Smooth muscle cell (in vitro differentiated cells): ENCODE measurements around the gene GSTO2. TPM values are rescaled to one million over a fixed set of nuclear protein-coding genes. Genes with fewer than 3 reads are reported as not detected.

Source experiments
- DNase-seq: peaks from one replicate; lab custom pipeline; 2025; ENCODE audit not compliant: unreplicated experiment; lab: John Stamatoyannopoulos, UW
- H2AFZ ChIP-seq: fragments of 200-600 bp; sonication (generic); 2 replicates; pipeline ENCODE4 v1.6.0; 2016; ENCODE audit warnings: antibody characterized with exemption, low read depth, mild to moderate bottlenecking
- H3F3A ChIP-seq: fragments of 200-600 bp; sonication (generic); 2 replicates; pipeline ENCODE4 v1.6.0; 2017; ENCODE audit warnings: antibody characterized with exemption, low read depth
- H3K27ac ChIP-seq: fragments of 200-600 bp; sonication (generic); 2 replicates; pipeline ENCODE4 v1.5.1; 2016; ENCODE audit warnings: low read depth, mild to moderate bottlenecking
- H3K27me3 ChIP-seq: fragments of 200-600 bp; sonication (generic); 2 replicates; pipeline ENCODE4 v1.6.1; 2016; ENCODE audit warnings: low read depth, mild to moderate bottlenecking
- H3K36me3 ChIP-seq: fragments of 200-600 bp; sonication (generic); 2 replicates; pipeline ENCODE4 v1.5.1; 2016; ENCODE audit warnings: low read depth
- H3K4me1 ChIP-seq: fragments of 200-600 bp; sonication (generic); 2 replicates; pipeline ENCODE4 v1.5.1; 2016; ENCODE audit warnings: low read depth
- H3K4me2 ChIP-seq: fragments of 200-600 bp; sonication (generic); 2 replicates; pipeline ENCODE4 v1.6.0; 2016; ENCODE audit warnings: mild to moderate bottlenecking
- H3K4me3 ChIP-seq: fragments of 200-600 bp; sonication (generic); 2 replicates; pipeline ENCODE4 v1.5.1; 2016; ENCODE audit warnings: mild to moderate bottlenecking
- H3K79me2 ChIP-seq: fragments of 200-600 bp; sonication (generic); 2 replicates; pipeline ENCODE4 v1.6.0; 2016; ENCODE audit warnings: low read depth, mild to moderate bottlenecking
- H3K9ac ChIP-seq: fragments of 200-600 bp; sonication (generic); 2 replicates; pipeline ENCODE4 v1.6.0; 2016; ENCODE audit warnings: low read depth
- H3K9me3 ChIP-seq: fragments of 200-600 bp; sonication (generic); replicated peaks from 2 replicates; pipeline ENCODE4 v1.5.1; 2016; ENCODE audit warnings: low read depth
- H4K20me1 ChIP-seq: fragments of 200-600 bp; sonication (generic); 2 replicates; pipeline ENCODE4 v1.6.0; 2016; ENCODE audit warnings: low read depth
- CTCF ChIP-seq: fragments of 200-600 bp; sonication (generic); IDR thresholded peaks from 2 replicates; pipeline ENCODE4 v1.5.1; 2017; ENCODE audit warnings: borderline replicate concordance, mild to moderate bottlenecking, antibody characterized with exemption; ENCODE audit not compliant: insufficient read depth, poor library complexity, severe bottlenecking
- WGBS: methylation state at CpG from one replicate; pipeline ENCODE4 v1.1.7; 2016; ENCODE audit warnings: low lambda C conversion rate; 5-methylcytosine and 5-hydroxymethylcytosine counted together
- polyA plus RNA-seq: library from polyadenylated mRNA; unstranded; fragments of >200 nt; fragmentation: Nextera tagmentation; extraction: Ambion mirVana; gene quantifications from 2 replicates; pipeline ENCODE4 v1.2.1, GENCODE V29; 2016
- total RNA-seq: library from RNA; depleted of rRNA; stranded (reverse); fragments of >200 nt; gene quantifications from 2 replicates; pipeline ENCODE4 v1.2.3, GENCODE V29; 2014

GSTO2 gene
- total and polyA plus RNA-seq, 2 experiments from 2014 or later = 2.1 to 3.7 TPM

- no peak for DNase-seq
- Histone ChIP-seq H3K79me2 (peaks cover 100% of the 10 kb centered on the region), H3K4me2 (no peak overlapping the region), H3K9me3 (no peaks in the 10 kb centered on the region), H3K27me3 (no peaks in the 10 kb centered on the region), H2AFZ (no peak overlapping the region), H3K27ac (peak overlapping the region; percentile 28), H3K4me1 (peaks cover 13% of the 10 kb centered on the region), H3K4me3 (no peak overlapping the region), H3K36me3 (no peaks in the 10 kb centered on the region), H3F3A (peaks cover 6% of the 10 kb centered on the region), H4K20me1 (peaks cover 100% of the 10 kb centered on the region), H3K9ac (no peak overlapping the region)
- no peak for TF ChIP-seq CTCF
- WGBS = 82% methylated on average over 7 of the region's 7 CpGs
These were observed 53.4 kb downstream of the GSTO2 start for GRCh38 chr10:104322416-104322782.

GRCh38 chr10:104323085-104323484 lies 54.1 kb downstream of the GSTO2 start:
- H3K27me3 ChIP-seq = no peaks in the 10 kb centered on the region
- H3K9ac ChIP-seq = no peak overlapping the region
- H3K4me1 ChIP-seq = peaks cover 20% of the 10 kb centered on the region
- WGBS = 94% methylated on average over 1 of the region's 1 CpG
- DNase-seq = no peak
- H4K20me1 ChIP-seq = peaks cover 100% of the 10 kb centered on the region
- no peak overlapping the region for H3K4me2 ChIP-seq
- H3F3A ChIP-seq = no peaks in the 10 kb centered on the region
- no peak overlapping the region for H3K27ac ChIP-seq
- H3K36me3 ChIP-seq = no peaks in the 10 kb centered on the region
- H2AFZ ChIP-seq = no peak overlapping the region
- no peak for TF ChIP-seq CTCF
- H3K9me3 ChIP-seq = no peaks in the 10 kb centered on the region
- H3K4me3 ChIP-seq = no peak overlapping the region
- H3K79me2 ChIP-seq = peaks cover 97% of the 10 kb centered on the region

GRCh38 chr10:104323760-104324201 lies 54.8 kb downstream of the GSTO2 start:
- Histone ChIP-seq H3K79me2 (peaks cover 90% of the 10 kb centered on the region), H3K4me2 (no peak overlapping the region), H3K27ac (no peak overlapping the region), H2AFZ (no peak overlapping the region), H3K36me3 (no peaks in the 10 kb centered on the region), H4K20me1 (peaks cover 96% of the 10 kb centered on the region), H3K9me3 (no peaks in the 10 kb centered on the region), H3K4me3 (no peak overlapping the region), H3K4me1 (peaks cover 26% of the 10 kb centered on the region), H3K27me3 (no peaks in the 10 kb centered on the region), H3K9ac (no peak overlapping the region), H3F3A (no peaks in the 10 kb centered on the region)
- TF ChIP-seq CTCF = no peak
- no peak for DNase-seq
- 97% methylated on average over 4 of the region's 4 CpGs for WGBS

GRCh38 chr10:104324221-104324686 lies 55.3 kb downstream of the GSTO2 start:
- Histone ChIP-seq H3K4me2 (no peak overlapping the region), H3K4me3 (no peak overlapping the region), H3K9me3 (no peaks in the 10 kb centered on the region), H3K79me2 (peaks cover 86% of the 10 kb centered on the region), H3K4me1 (peaks cover 30% of the 10 kb centered on the region), H3K36me3 (no peaks in the 10 kb centered on the region), H3K27me3 (no peaks in the 10 kb centered on the region), H2AFZ (no peak overlapping the region), H4K20me1 (peaks cover 92% of the 10 kb centered on the region), H3F3A (peaks cover under 1% of the 10 kb centered on the region), H3K27ac (no peak overlapping the region), H3K9ac (no peak overlapping the region)
- no peak for DNase-seq
- WGBS = 98% methylated on average over 9 of the region's 9 CpGs
- TF ChIP-seq CTCF = no peak
